HL-60 (cell line): ENCODE results near the gene SMOC2.

Experiments
- DNase-seq, 2 experiments: peaks; one replicate each; pipeline ENCODE4 v3.0.0-alpha.2; 2010 to 2020; ENCODE audit warnings: low read depth in 1 of 2, low spot score in 1 of 2
- H3K27ac ChIP-seq: fragments of 250-450 bp; sonication (Bioruptor Pico); replicated peaks from 2 replicates; pipeline ENCODE4 v1.5.1; 2020; ENCODE audit warnings: mild to moderate bottlenecking, moderate library complexity
- H3K27me3 ChIP-seq: fragments of 250-450 bp; sonication (Bioruptor Pico); 2 replicates; pipeline ENCODE4 v1.5.1; 2021; ENCODE audit warnings: mild to moderate bottlenecking, moderate library complexity; ENCODE audit not compliant: insufficient read depth, poor library complexity, severe bottlenecking
- H3K4me3 ChIP-seq: replicated peaks from 2 replicates; pipeline ENCODE4 v1.5.1; 2011; ENCODE audit warnings: mild to moderate bottlenecking, control low read depth, low read length; ENCODE audit not compliant: insufficient read depth
- GABPA ChIP-seq: IDR thresholded peaks from 2 replicates; pipeline ENCODE4 v1.6.1; 2012; ENCODE audit warnings: low read depth
- POLR2AphosphoS5 ChIP-seq: IDR thresholded peaks from 2 replicates; pipeline ENCODE4 v1.6.1; 2012; ENCODE audit warnings: low read depth
- SPI1 ChIP-seq: IDR thresholded peaks from 2 replicates; pipeline ENCODE4 v1.6.1; 2012; ENCODE audit warnings: low read depth, mild to moderate bottlenecking, borderline replicate concordance
- TF ChIP-seq, protein P1 (sequence below): IDR thresholded peaks from one replicate; pipeline ENCODE4 v1.5.1; 2011; ENCODE audit warnings: low read length, control low read depth, inconsistent platforms; ENCODE audit not compliant: insufficient read depth
- TF ChIP-seq, protein P2 (sequence below): IDR thresholded peaks from 2 replicates; pipeline ENCODE4 v1.6.1; 2012; ENCODE audit warnings: low read depth; ENCODE audit not compliant: insufficient replicate concordance

The SMOC2 gene

GRCh38 chr6:168413856-168414255 lies 27.1 kb upstream of the SMOC2 start:
- Histone ChIP-seq H3K4me3 (no peak overlapping the region), H3K27me3 (peaks cover 3% of the 10 kb centered on the region), H3K27ac (no peak overlapping the region)
- TF ChIP-seq POLR2AphosphoS5 (no peak), SPI1 (no peak), GABPA (no peak)
- TF ChIP-seq, protein P1, sequence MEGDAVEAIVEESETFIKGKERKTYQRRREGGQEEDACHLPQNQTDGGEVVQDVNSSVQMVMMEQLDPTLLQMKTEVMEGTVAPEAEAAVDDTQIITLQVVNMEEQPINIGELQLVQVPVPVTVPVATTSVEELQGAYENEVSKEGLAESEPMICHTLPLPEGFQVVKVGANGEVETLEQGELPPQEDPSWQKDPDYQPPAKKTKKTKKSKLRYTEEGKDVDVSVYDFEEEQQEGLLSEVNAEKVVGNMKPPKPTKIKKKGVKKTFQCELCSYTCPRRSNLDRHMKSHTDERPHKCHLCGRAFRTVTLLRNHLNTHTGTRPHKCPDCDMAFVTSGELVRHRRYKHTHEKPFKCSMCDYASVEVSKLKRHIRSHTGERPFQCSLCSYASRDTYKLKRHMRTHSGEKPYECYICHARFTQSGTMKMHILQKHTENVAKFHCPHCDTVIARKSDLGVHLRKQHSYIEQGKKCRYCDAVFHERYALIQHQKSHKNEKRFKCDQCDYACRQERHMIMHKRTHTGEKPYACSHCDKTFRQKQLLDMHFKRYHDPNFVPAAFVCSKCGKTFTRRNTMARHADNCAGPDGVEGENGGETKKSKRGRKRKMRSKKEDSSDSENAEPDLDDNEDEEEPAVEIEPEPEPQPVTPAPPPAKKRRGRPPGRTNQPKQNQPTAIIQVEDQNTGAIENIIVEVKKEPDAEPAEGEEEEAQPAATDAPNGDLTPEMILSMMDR = no peak
- TF ChIP-seq, protein P2, sequence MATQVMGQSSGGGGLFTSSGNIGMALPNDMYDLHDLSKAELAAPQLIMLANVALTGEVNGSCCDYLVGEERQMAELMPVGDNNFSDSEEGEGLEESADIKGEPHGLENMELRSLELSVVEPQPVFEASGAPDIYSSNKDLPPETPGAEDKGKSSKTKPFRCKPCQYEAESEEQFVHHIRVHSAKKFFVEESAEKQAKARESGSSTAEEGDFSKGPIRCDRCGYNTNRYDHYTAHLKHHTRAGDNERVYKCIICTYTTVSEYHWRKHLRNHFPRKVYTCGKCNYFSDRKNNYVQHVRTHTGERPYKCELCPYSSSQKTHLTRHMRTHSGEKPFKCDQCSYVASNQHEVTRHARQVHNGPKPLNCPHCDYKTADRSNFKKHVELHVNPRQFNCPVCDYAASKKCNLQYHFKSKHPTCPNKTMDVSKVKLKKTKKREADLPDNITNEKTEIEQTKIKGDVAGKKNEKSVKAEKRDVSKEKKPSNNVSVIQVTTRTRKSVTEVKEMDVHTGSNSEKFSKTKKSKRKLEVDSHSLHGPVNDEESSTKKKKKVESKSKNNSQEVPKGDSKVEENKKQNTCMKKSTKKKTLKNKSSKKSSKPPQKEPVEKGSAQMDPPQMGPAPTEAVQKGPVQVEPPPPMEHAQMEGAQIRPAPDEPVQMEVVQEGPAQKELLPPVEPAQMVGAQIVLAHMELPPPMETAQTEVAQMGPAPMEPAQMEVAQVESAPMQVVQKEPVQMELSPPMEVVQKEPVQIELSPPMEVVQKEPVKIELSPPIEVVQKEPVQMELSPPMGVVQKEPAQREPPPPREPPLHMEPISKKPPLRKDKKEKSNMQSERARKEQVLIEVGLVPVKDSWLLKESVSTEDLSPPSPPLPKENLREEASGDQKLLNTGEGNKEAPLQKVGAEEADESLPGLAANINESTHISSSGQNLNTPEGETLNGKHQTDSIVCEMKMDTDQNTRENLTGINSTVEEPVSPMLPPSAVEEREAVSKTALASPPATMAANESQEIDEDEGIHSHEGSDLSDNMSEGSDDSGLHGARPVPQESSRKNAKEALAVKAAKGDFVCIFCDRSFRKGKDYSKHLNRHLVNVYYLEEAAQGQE = no peak
- no peak for DNase-seq

GRCh38 chr6:168414336-168415097 lies 26.5 kb upstream of the SMOC2 start:
- H3K27me3 ChIP-seq = peaks cover 3% of the 10 kb centered on the region
- TF ChIP-seq, protein P2 = no peak
- TF ChIP-seq SPI1 (no peak), GABPA (no peak), POLR2AphosphoS5 (no peak)
- TF ChIP-seq, protein P1 = no peak
- H3K4me3 ChIP-seq = no peak overlapping the region
- DNase-seq = no peak
- no peak overlapping the region for H3K27ac ChIP-seq

GRCh38 chr6:168415098-168415992 lies 25.6 kb upstream of the SMOC2 start:
- Histone ChIP-seq H3K27ac (no peak overlapping the region), H3K27me3 (peaks cover 3% of the 10 kb centered on the region)

More at GRCh38 chr6:168415098-168415992, 25.6 kb upstream of the SMOC2 start:
- no peak overlapping the region for H3K4me3 ChIP-seq
- no peak for DNase-seq
- TF ChIP-seq SPI1 (no peak), POLR2AphosphoS5 (no peak), GABPA (no peak)
- TF ChIP-seq, protein P1 = no peak
- TF ChIP-seq, protein P2 = no peak
